Epithelial cell of proximal tubule (primary cell): ENCODE measurements around the gene DOCK2. TPM values are rescaled to one million over a fixed set of nuclear protein-coding genes. Genes with fewer than 3 reads are reported as not detected.
A peak's percentile ranks its signal among the peaks of the same experiment; 100 is the strongest.
"Not testable (repeated sequence)": the region's sequence is repeated elsewhere in the genome, so short reads cannot be mapped to it uniquely, and the experiment has no call there.

Experiments used
- DNase-seq: peaks from one replicate; pipeline ENCODE4 v3.0.0-alpha.2; 2011; ENCODE audit warnings: low read depth
- H3K4me3 ChIP-seq: 2 replicates; pipeline ENCODE4 v1.5.1; 2011; ENCODE audit warnings: low read depth, mild to moderate bottlenecking, low read length
- total RNA-seq: library from RNA; depleted of rRNA; stranded (reverse); fragments of >200 nt; gene quantifications from 2 replicates; pipeline ENCODE4 v1.2.3, GENCODE V29; 2015
- TF ChIP-seq, protein P1 (sequence below): conservative IDR thresholded peaks from 2 replicates; pipeline ENCODE4 v1.5.1; 2012; ENCODE audit warnings: low read depth, mild to moderate bottlenecking, low read length

Gene DOCK2
- total RNA-seq, 1 donor from 2014 or later: 30.4 TPM

DNA sequence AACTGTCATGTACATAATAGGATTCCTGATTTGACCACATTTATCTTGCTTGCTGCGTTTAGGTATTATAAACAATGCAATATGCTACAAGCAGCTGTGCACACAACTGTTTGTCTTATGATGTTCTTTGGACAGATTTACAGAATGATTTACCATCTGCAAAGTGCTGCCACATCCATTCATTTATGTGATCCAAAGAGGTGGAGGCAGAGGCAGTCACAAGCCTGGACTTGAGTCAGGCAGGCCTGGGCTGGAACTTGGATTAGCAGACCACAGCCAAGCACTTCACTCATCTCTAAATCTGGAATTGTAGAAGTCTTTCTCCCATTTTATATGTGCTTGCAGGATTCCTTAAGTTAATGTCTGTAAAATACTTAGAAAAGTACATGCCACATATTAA lies 194.3 kb downstream of the DOCK2 start:
- no peak for DNase-seq
- no peak overlapping the region for H3K4me3 ChIP-seq
- TF ChIP-seq, protein P1, sequence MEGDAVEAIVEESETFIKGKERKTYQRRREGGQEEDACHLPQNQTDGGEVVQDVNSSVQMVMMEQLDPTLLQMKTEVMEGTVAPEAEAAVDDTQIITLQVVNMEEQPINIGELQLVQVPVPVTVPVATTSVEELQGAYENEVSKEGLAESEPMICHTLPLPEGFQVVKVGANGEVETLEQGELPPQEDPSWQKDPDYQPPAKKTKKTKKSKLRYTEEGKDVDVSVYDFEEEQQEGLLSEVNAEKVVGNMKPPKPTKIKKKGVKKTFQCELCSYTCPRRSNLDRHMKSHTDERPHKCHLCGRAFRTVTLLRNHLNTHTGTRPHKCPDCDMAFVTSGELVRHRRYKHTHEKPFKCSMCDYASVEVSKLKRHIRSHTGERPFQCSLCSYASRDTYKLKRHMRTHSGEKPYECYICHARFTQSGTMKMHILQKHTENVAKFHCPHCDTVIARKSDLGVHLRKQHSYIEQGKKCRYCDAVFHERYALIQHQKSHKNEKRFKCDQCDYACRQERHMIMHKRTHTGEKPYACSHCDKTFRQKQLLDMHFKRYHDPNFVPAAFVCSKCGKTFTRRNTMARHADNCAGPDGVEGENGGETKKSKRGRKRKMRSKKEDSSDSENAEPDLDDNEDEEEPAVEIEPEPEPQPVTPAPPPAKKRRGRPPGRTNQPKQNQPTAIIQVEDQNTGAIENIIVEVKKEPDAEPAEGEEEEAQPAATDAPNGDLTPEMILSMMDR: no peak

DNA sequence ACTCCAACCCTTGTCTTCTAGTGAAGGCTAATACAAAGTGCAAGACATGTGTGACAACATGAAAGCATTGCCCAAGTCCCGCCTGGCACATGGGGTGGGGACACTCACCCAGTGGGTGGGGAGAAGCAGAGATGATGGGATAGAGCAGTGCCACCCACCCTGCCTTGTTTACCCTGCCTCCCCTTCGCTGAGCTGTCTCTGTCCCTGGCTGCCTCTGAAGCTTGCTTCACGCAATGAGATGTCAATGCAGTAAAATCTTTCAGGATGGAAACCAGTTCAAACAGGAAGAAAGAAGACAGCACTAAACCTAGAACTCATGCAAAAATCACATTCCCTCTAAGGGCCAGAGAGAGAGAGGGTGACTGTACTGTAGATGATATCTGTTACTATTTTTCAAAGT lies 195.2 kb downstream of the DOCK2 start:
- no peak overlapping the region for H3K4me3 ChIP-seq
- TF ChIP-seq, protein P1: no peak
- DNase-seq: no peak

DNA sequence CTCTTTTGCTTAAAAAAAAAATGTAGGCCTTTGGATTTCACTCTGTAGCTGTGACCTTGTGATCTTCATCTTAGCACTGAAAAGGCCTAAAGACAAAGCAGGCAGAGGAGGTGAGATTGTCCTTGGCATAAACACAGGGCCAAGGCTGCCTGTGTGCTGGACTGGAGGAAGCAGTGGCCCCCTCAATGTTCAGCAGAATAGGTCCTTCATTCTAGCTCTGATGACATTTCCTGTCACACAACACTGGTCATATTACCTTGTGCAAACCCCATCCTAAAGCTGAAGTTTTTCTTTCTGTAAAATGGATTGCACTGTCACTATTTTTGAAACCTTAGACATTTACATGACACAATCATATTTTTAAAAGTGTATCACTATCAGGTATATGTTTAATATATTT lies 195.8 kb downstream of the DOCK2 start:
- no peak overlapping the region for H3K4me3 ChIP-seq
- TF ChIP-seq, protein P1: no peak
- no peak for DNase-seq

DNA sequence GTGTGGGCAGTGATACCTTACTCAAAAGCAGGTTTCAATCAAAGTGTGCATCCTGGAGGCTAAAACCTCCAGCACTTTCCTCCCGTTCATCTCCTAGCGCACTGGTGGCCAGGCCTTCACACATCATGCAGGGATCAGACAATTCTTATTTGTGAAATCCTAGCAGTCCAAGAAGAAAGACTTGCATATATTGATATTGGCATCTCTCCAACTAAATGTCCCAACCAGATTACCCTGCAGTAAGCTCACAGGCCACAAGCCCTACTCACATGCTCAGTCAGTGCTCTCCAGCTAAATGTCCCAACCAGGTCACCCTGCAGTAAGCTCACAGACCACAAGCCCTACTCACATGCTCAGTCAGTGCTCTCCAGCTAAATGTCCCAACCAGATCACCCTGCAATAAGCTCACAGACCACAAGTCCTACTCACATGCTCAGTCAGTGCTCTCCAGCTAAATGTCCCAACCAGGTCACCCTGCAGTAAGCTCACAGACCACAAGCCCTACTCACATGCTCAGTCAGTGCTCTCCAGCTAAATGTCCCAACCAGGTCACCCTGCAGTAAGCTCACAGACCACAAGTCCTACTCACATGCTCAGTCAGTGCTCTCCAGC lies 196.7 kb downstream of the DOCK2 start:
- H3K4me3 ChIP-seq: not testable (repeated sequence)
- DNase-seq: peak; percentile 56

DNA sequence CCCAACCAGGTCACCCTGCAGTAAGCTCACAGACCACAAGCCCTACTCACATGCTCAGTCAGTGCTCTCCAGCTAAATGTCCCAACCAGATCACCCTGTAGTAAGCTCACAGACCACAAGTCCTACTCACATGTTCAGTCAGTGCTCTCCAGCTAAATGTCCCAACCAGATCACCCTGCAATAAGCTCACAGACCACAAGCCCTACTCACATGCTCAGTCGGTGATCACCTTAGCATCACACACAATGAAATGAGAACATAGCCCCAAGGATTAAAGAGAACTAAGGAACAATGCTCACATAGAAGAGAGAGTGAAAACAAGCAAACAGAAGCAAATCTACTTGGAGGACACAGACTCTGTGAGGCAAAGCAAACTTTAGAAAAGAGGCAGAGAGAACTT lies 197.5 kb downstream of the DOCK2 start:
- not testable (repeated sequence) for DNase-seq, H3K4me3 ChIP-seq

DNA sequence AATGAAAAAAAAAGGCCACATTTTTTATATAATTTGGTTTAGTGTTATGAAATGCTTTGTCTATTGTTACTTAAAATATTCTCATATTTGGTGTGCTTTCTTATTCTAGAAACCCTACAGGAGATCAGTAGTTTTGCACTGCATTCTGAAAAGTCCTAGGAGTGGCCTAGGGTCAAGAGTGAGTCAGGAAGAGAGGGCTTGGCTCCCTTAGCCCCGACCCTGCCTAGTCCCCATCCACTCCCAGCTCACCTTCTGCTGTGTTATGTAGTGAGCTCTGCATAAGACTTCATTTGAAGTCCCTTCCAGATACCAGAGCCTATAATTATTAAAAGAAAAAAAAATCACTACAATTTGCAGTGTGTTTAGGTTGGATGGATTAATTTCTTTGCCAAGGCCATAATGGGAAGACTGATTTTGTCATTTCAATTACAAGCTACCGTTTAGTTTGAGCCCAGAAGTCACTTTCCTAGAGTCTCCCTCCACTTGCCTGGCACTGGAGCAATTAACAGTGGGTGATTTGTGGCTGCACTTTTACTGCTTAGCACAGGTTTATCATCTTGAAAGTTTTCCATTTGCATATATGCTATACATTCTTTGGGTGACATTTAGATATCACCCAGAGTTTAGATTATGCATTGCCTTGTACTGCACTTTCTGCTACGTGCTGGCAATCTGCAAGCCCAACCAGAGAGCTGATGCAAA lies 199.9 kb downstream of the DOCK2 start:
- no peak overlapping the region for H3K4me3 ChIP-seq
- TF ChIP-seq, protein P1: no peak
- DNase-seq: no peak

DNA sequence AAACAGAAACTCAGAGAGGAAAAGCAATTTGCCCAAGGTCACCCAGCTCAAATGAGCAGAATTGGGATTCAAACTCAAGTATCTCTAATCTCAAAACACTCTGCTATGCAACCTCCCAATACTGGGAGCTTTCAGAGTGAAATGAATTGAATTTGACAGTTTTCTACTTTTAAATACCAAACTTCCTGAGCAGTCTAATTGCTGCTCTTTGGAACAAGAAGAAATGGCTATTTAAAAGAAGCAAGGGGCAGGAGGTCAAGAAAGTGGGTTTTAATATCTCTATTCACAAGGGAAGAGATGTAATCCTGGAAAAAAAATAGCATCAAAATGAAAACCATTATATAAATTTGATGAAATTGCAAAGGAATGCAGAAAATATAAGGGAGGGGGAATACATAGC lies 200.6 kb downstream of the DOCK2 start:
- TF ChIP-seq, protein P1: no peak
- no peak for DNase-seq
- H3K4me3 ChIP-seq: no peak overlapping the region

DNA sequence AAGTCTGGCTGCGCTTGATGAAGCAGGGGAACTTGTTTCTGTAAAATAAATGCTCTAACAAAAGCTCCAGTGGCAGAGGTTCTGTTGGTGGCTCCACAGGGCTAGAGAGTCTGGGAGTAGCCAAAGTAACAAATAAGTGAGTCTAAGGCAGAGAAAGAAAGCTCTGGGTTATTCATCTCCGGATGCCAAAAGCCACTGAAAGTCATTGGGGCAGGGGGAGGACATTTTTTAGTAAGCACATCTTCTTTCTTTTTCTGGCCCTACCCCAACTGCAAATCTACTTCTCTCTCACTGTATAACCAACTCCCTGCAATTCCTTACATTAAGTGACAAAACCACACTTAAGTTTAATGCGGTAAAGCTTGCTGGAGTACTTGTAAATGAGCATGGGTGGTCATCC lies 201.6 kb downstream of the DOCK2 start:
- H3K4me3 ChIP-seq: no peak overlapping the region
- DNase-seq: no peak
- TF ChIP-seq, protein P1: no peak
